ENCODE results near the gene ABTB2.
"Not testable (repeated sequence)": the region's sequence is repeated elsewhere in the genome, so short reads cannot be mapped to it uniquely, and the experiment has no call there.

ABTB2 gene

GRCh38 chr11:34182425-34182824 lies 175.4 kb downstream of the ABTB2 start:
- DNase-seq: no peak

GRCh38 chr11:34181856-34182405 lies 175.9 kb downstream of the ABTB2 start:
- no peak for DNase-seq

GRCh38 chr11:34181251-34181650 lies 176.6 kb downstream of the ABTB2 start:
- DNase-seq: no peak

DNA sequence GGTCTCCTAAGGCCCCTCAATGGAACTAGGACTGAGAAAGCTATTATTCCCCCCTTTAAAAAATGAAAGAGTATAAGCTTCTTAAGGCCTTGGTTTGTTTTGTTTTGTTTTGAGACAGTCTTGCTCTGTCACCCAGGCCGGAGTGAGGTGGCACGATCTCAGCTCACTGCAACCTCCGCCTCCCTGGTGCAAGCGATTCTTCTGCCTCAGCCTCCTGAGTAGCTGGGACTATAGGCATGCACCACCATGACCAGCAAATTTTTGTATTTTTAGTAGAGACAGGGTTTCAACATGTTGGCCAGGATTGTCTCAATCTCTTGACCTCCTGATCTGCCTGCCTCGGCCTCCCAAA lies 177.0 kb downstream of the ABTB2 start:
- not testable (repeated sequence) for DNase-seq

- no peak for DNase-seq
Measured at GRCh38 chr11:34180040-34180813, 177.6 kb downstream of the ABTB2 start.

- no peak for DNase-seq
Measured at GRCh38 chr11:34179026-34179675, 178.7 kb downstream of the ABTB2 start.

DNA sequence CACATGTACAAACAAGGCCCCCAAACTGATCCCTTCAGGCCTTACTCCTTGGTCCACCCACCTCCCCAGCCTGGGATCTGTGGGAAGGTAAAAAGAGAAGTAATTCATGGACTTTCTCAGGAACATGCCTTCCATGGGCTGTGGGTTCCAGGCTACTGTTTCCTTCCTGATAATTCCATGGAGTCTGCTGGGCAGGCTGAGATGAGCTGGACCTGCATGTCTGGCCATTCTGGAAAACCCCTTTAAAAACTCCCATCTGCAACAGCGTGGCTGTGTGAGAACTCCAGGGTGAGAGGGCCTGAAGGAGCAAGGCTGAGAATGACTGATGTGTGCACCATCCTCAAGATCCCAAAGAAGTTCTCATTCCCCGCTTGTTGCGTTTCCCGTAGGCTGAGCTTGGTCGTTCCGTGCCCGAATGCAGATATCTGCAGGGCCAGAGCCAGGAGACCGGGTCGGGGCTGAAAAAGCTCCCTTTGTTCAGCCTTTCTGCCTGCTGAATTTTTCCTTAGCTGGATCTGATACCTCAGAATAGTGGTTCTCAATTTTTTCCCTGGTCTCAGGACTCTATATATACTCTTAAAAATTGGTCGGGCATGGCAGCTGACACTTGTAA lies 179.5 kb downstream of the ABTB2 start:
- no peak for DNase-seq

- DNase-seq: no peak
Measured at GRCh38 chr11:34176751-34177209, 181.0 kb downstream of the ABTB2 start.

DNA sequence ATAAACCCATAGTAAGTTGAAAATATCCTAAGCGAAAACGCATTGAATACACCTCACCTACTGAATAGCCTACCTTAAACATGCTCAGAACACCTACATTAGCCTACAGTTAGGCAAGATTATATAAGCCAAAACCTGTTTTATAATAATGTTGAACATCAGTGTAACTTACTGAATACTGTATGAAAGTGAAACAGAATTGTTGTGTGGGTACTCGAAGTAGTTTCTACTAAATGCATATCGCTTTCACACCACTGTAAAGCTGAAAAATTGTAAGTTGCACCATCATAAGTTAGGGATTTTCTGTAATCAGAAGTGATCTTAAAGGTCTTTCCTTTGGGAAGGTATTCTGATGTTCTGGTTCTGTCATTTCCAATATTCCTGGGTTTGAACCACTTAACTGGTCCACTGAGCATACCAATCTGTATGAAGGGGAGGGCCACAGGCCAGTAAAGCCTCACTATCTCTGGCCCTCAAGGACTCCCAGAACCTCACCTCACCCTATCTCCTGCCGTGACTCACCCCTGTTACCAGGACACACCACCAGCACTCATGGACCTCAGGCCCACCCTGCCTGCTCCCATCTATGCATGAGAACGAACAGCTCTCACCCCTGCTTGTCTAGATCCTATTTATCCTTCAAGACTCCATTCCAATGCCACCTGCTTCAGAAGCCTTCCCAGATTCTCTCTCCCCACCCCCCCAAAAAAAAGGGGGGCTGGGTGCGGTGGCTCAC lies 182.4 kb downstream of the ABTB2 start:
- DNase-seq: no peak

GRCh38 chr11:34174412-34175041 lies 183.3 kb downstream of the ABTB2 start:
- DNase-seq: peak; percentile 79 to 80

- no peak for DNase-seq
Measured at GRCh38 chr11:34173050-34173449, 184.8 kb downstream of the ABTB2 start.

DNA sequence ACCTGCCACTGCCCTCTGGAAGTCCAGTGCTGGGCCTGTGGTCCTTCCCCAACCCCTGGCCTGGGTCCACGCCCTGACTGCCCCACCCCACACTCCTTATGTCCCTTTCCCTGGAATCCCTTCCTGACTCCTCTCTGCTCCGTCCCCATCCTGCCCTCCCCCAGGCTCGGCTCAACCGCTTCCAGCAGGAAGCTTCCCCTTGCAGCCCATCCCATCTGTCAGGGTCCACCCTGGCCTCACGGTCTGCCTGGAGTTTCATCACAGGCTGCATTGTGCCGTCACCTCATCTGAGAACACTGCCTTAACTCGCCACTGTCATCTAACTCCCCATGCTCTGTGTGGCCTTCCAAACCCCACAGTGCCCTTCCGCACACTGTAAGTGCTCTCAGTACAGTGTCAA lies 188.1 kb downstream of the ABTB2 start:
- DNase-seq: no peak

GRCh38 chr11:34168642-34169420 lies 189.0 kb downstream of the ABTB2 start:
- no peak for DNase-seq

DNA sequence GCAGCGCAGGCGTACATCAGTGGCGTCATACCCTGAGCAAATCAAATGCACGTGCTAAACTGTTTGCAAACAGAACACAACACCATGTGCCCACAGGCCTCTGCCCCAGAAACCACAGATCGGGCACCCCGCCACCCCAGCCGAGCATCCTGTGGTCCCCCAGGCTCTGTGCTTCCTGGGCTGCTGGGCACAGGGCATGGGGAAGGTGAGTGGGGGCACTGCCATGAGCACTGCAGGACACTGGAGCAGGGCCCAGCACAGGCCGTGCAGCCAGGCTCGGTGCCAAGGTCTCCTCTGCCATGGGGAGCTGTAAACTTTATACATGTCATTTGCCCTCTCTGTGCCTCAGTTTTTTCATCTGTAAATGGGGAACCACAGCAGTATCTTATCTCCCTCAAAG lies 189.8 kb downstream of the ABTB2 start:
- DNase-seq: no peak

DNA sequence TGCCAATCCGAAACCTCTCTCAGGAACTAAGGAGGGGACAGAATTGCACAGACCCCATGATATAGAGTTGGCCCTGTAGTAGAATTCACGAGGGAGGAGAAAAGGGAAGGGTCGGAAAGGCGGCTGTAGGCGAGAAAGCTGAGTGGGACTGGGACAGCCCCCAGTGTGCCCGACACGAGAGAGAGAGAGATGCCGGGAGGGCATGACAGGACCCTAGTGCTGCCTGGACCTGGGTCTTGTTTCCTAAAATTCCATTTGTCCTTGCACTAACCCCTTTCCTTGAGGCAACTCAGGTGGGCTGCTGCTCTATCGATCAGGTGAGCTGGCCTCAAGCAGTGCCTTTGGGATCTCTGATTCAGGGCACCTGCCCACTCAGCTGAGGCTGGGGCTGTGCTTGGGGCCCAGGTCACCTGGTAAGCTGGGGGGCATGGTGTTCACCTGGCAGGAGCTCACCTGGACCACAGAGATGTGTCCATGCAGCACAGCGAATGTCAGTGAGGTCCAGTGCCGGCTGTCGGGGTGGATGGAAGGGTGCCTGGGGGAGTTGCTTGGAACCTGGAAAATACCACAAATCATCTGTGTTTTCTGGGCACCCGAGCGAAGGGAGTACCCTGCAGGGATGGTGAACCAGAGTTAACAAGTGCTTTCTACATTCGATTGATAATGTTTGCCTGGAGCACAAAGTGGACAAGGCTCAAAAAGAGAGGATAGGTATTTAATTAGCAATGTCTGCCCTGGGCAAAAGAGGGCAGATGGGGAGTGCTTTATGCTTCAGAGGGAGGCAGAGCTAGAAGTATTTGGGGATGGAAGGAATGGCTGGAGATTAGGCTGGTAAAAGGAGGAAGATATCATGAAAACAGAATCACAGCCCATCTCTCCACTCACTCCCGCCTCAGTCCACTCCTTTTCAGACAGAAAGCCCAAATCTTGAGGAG lies 190.7 kb downstream of the ABTB2 start:
- DNase-seq: no peak

- DNase-seq: no peak
Measured at GRCh38 chr11:34165786-34166555, 191.8 kb downstream of the ABTB2 start.

DNA sequence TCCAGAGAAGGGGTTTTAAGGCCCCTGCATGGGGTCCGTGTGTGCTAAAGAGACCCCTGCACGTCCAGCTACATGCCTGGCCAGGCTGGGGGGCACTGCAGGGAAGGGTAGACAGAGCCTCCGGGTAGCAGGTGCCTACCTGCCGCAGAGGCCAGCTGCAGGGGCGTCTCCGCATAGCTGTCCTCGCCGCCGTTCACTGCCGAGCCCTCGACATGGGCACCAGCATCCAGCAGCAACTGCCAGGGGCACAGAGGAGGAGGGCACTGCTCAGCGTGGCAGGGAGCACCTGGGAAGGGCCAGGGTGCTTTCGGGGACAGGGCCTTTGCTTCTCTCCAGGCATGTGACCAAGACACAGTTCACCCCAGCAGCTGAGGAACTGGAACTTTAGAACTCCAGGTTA lies 192.7 kb downstream of the ABTB2 start:
- DNase-seq: no peak

DNA sequence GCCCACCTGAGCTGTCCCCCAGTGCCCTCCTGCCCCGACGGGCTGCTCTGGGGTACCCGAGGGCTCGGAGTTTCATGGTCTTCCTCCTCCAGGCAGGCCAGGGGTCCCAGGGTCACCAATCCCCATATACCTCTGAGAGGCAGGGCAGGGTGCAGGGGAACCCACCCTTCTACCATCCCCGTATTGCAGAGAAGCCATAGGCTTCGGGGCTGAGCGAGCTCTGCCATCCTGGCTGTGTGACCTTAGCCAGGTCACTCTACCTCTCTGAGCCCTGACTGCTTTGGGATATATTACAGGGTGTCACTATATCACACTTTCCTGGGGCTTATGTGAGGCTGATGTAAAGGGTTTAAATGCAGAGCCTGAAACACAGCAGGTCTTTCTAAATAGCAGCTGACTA lies 195.0 kb downstream of the ABTB2 start:
- DNase-seq: no peak

DNA sequence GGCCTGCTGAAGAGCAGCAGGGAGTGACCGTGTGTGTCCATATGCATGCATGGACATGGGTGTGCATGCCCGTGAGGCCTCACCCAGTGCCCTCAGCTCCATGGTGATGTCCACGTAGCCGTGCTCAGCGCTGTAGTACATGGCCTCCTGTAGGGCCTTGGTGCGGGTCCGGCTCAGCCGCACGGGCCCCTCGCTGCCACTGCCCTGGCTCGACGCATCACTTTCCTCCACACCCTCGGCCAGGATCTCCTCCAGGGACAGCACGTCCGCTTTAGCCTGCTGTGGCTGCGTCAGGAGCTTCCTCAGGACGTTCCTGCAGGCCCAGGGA lies 195.4 kb downstream of the ABTB2 start:
- no peak for DNase-seq
